Neural progenitor cell (in vitro differentiated cells): ENCODE results near the gene KRT8.

Experiments used
- CTCF ChIP-seq: fragments of 200-600 bp; sonication (generic); IDR thresholded peaks from 2 replicates; pipeline ENCODE4 v1.5.1; 2017; ENCODE audit warnings: antibody characterized with exemption, mild to moderate bottlenecking
- EZH2 ChIP-seq: fragments of 200-600 bp; sonication (generic); IDR thresholded peaks from 2 replicates; pipeline ENCODE4 v1.6.1; 2017; ENCODE audit warnings: antibody characterized with exemption, mild to moderate bottlenecking, moderate library complexity

GRCh38 chr12:52903285-52903854, 1.5 kb downstream of the KRT8 start:
- peak; percentile 2 for TF ChIP-seq CTCF
- TF ChIP-seq EZH2 = peak; percentile 61
